Skeletal muscle cell (primary cell): ENCODE measurements around the gene KLHL24.
"Not testable (repeated sequence)": the region's sequence is repeated elsewhere in the genome, so short reads cannot be mapped to it uniquely, and the experiment has no call there.

Experiments
- DNase-seq: peaks from one replicate; pipeline ENCODE4 v3.0.0-alpha.2; 2010; ENCODE audit warnings: low read depth
- H3K4me3 ChIP-seq: 2 replicates; pipeline ENCODE4 v1.5.1; 2011; ENCODE audit warnings: low read depth, mild to moderate bottlenecking, control low read depth, low read length, moderate library complexity

KLHL24 gene

GRCh38 chr3:183631715-183632114 lies 3.7 kb upstream of the KLHL24 start:
- no peak for DNase-seq
- H3K4me3 ChIP-seq: no peak overlapping the region

GRCh38 chr3:183632725-183633124 lies 2.7 kb upstream of the KLHL24 start:
- not testable (repeated sequence) for DNase-seq

GRCh38 chr3:183634707-183635106 lies 716 bp upstream of the KLHL24 start:
- H3K4me3 ChIP-seq: no peak overlapping the region
- DNase-seq: no peak

More at GRCh38 chr3:183632725-183633124, 2.7 kb upstream of the KLHL24 start:
- H3K4me3 ChIP-seq: not testable (repeated sequence)

- peak overlapping the region; percentile 86 for H3K4me3 ChIP-seq
- DNase-seq: no peak
Measured at GRCh38 chr3:183635107-183635430, 354 bp upstream of the KLHL24 start.

DNA sequence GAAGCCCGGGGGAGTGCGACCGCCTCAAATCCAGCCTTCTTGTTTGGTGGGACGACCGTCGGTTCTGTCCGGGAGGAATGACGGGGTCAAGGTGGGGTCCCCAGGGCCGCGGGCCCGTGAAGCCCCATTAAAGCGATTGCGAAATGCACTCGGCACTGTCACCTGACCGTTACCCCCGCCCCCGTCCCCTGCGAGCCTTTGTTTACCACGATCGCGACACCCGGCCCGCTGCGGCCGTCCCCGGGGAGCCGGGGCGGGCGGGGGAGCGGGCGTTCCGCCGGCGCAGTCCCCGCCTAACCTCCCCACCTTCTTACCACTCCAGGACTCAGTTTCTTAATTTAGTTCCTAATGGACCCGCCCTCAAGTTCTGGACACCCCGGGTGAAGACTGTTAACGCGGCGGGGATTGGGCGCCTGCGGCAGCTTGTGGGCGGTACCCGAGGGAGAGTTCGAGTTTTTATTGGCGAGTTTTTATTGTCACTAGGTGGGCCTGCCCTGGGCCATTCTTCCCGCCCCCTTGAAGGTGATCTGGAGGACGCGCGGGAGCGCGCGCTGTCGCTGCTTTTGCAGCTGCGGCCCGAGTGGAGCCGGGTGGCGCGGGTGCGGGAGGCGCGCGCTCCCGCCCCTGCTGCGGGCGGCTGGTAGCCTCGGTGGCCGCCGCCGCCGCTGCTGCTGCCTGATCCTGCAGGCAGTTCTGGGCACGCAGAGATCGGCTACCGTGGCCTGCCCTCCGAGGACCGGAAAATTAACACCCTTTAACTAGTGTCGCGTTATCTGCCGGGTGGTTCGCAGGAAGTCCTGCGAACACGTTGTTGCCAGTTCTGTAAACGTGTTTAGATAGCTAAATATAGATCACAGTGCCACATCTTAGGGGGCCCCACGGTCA lies 1.0 kb downstream of the KLHL24 start:
- peak; percentile 87 for DNase-seq
- H3K4me3 ChIP-seq: peak overlapping the region; percentile 86

DNA sequence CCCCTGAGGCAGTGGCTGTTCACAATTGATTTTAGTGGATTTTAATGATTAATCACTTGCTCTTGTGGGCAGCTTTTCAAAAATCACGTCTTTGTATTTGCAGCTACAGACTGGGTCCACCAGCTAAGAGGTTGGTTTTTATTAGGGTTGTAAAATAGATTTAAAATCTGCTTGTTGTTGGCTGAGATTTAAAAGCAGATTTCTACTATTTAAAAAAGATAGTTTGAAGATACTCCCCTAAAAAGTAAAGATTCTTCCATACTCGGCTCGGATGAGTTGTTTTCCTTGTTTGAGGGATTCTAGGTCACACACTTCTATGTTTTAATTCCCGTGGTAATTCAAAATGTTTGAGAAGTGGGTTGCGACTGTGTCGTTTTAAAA lies 1.7 kb downstream of the KLHL24 start:
- DNase-seq: no peak
- peak overlapping the region; percentile 86 for H3K4me3 ChIP-seq

DNA sequence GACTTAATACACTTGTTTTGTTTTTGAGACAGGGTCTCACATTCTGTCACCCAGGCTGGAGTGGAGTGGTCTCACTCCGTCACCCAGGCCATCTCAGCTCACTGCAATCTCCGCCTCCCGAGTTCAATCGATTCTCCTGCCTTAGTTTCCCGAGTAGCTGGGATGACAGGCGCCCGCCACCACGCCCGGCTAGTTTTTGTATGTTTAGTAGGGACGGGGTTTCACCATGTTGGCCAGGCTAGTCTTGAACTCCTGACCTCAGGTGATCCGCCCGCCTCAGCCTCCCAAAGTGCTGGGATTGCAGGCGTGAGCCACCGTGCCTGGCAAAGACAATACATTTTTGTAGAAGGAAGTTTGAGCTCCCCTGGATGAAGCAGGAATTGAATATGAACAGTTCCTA lies 2.2 kb downstream of the KLHL24 start:
- H3K4me3 ChIP-seq: not testable (repeated sequence)

GRCh38 chr3:183638101-183638852 lies 2.9 kb downstream of the KLHL24 start:
- no peak overlapping the region for H3K4me3 ChIP-seq
- no peak for DNase-seq

More for the DNA sequence above, 2.2 kb downstream of the KLHL24 start:
- not testable (repeated sequence) for DNase-seq

- DNase-seq, H3K4me3 ChIP-seq: not testable (repeated sequence)
Measured at GRCh38 chr3:183640635-183641034, 5.2 kb downstream of the KLHL24 start.

DNA sequence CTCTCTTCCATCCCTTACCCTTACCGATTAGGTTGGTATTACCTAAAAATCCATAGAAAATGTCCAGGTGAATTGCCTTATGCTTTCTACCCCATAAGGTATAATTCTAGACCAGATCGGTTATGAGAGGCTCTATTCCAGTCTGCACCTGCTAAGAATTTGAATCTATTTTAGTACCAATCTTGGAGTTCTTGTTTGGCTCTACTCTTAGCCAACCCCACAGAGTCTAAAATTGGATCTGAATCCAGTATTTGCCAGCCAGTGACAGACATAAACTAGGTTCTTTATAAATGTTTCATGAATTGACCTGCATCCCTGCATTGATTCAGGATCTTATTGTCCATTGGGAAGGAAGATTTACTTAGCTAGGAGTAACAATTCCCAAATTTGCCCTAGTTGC lies 6.5 kb downstream of the KLHL24 start:
- DNase-seq: no peak
- H3K4me3 ChIP-seq: no peak overlapping the region

GRCh38 chr3:183644244-183644643 lies 8.8 kb downstream of the KLHL24 start:
- no peak overlapping the region for H3K4me3 ChIP-seq
- DNase-seq: no peak

DNA sequence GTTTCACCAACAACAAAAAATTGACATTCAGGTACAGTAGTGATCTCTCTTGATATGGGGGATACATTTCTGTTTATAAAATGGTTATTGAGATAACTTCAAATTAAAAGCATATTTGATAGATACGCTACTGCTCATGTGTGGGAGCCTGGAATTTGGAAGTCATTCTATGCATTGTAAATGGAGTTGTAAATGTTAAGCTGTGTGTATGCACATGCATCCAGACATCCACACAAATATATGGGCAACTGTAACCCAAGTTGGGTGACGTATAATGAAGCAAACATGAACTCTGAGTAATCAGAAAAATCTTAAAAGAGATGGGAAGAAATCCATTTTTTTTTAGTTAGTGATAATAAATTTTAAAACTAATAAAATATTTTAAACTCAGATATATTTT lies 9.8 kb downstream of the KLHL24 start:
- H3K4me3 ChIP-seq: no peak overlapping the region
- DNase-seq: no peak

DNA sequence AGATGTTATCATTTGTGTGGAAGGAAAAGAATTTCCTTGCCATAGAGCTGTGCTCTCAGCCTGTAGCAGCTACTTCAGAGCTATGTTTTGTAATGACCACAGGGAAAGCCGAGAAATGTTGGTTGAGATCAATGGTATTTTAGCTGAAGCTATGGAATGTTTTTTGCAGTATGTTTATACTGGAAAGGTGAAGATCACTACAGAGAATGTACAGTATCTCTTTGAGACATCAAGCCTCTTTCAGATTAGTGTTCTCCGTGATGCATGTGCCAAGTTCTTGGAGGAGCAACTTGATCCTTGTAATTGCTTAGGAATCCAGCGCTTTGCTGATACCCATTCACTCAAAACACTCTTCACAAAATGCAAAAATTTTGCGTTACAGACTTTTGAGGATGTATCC lies 15.1 kb downstream of the KLHL24 start:
- no peak for DNase-seq
- H3K4me3 ChIP-seq: no peak overlapping the region

DNA sequence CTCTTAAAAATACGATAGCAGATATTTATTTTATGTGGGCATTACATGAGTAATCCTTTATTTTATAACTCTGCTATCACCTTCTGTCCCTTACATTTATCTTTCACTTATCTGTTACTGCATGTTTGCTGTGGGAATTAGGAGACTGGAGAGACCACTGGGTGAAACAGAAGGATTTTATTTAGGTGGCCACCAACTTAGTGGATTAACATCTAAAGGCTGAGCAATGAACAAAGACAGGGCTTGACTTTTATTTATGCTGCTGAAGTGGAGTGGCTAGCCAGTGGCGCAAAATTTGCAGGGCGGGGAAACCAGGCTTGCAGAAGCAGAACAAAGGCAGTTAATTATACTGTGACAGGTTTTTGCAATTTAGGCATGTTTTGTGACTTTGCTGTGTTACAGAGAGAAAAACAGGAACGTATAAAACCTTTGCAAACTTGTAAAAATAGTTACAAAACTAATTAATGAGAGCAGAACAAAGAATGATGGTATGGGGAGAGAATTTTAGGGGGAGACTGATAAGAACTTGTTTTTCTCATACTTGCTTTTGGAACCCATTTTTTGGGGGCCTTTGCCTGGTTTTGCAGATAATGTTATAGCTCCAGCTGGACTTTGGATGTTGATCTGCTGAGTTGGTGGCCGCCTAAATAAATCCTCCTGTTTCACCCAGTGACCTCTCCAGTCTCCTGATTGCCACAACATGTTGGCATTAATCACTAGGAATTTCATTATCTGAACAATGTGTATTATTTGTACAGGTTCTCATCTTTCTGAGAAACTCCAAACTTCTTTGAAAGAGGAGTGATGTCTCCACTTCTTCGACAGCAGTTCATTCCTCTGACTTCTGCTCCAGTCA lies 18.0 kb downstream of the KLHL24 start:
- no peak overlapping the region for H3K4me3 ChIP-seq
- no peak for DNase-seq

GRCh38 chr3:183654727-183655126 lies 19.3 kb downstream of the KLHL24 start:
- no peak for DNase-seq
- H3K4me3 ChIP-seq: no peak overlapping the region

DNA sequence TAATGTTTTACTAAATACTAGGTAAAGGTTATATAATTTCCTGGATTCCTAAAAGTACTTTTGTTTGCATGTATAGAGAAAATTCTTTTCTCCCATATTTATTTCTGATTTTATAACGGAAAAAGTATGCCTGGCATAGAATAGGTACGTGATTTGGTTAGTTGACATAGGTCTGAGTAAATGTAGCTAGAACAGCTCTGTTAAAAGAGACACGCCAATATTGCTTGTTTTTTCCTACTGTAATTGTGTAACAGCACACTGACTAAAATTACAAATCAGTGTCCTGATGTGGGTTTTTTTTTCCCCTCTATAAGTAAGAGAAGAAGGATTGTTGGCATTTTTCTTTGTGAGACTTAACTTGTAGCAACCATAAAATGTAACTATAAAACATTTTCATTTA lies 26.7 kb downstream of the KLHL24 start:
- no peak for DNase-seq
- no peak overlapping the region for H3K4me3 ChIP-seq

GRCh38 chr3:183664913-183665381 lies 29.5 kb downstream of the KLHL24 start:
- peak; percentile 76 for DNase-seq
- no peak overlapping the region for H3K4me3 ChIP-seq

DNA sequence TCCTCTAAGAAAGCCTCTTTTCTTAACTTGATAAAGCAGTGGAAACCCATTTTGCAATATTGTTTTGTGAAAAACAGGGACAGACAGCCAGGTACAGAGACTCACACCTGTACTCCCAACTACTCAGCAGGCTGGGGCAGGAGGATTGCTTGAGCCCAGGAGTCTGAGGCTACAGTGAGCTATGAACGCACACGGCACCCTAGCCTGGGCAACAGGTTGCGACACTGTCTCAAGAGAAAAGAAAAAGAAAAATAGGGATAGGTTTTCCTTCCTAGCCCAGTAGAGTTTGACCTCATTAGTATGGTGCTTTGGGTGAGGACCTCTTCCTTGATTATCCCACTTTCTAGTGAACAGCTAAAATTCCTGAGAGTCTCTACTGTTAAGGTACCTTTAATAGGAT lies 44.6 kb downstream of the KLHL24 start:
- H3K4me3 ChIP-seq: no peak overlapping the region
- no peak for DNase-seq

DNA sequence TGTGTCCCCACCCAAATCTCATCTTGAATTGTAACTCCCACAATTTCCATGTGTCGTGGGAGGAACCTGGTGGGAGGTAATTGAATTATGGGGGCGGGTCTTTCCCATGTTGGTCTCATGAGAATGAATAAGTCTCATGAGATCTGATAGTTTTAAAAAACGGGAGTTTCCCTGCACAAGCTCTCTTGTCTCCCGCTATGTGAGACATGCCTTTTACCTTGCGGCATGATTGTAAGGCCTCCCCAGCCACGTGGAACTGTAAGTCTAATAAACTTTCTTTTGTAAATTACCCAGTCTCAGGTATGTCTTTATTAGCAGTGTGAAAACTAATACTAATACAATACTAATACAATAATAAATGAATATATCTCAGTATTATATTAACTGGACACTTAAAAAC lies 52.3 kb downstream of the KLHL24 start:
- DNase-seq: no peak
- H3K4me3 ChIP-seq: no peak overlapping the region

DNA sequence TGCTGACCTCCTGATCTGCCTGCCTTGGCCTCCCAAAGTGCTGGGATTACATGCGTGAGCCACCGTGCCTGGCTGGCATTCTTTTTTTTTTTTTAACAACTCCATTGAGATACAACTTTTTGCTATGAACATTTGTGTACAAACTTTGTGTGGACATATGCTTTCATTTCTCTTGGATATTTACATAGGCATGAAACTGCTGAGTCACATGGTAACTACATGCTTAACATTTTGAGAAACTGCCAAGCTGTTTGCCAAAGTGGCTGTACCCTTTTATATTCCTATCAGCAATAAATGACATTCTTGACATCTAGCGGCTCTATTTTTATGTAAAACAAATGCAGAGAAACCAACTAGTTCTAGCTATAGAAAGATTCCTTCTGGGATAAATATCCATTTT lies 53.5 kb downstream of the KLHL24 start:
- no peak for DNase-seq
- H3K4me3 ChIP-seq: no peak overlapping the region
